CD4-positive, CD25-positive, alpha-beta regulatory T cell (primary cell): ENCODE measurements around the gene TRABD2B. TPM values are rescaled to one million over a fixed set of nuclear protein-coding genes. Genes with fewer than 3 reads are reported as not detected.

Experiments
- ATAC-seq, 2 donors: fragments of 150-1000 bp; cut with Tn5 transposase; one replicate each; pipeline ENCODE4 v1.10.0; 2021; ENCODE audit warnings: low read depth in 2 of 2, moderate number of reproducible peaks in 2 of 2, moderate library complexity in 1 of 2
- DNase-seq, 3 donors: peaks; one replicate each; pipeline versions ENCODE4 v3.0.0 to v3.0.0-alpha.2; 2012 to 2022; ENCODE audit warnings: mixed read lengths in 1 of 3
- H3K27ac ChIP-seq: one replicate; pipeline ENCODE4 v1.7.0; 2013; ENCODE audit warnings: mild to moderate bottlenecking, low read length; ENCODE audit not compliant: insufficient read depth, poor library complexity, severe bottlenecking
- H3K27me3 ChIP-seq: one replicate; pipeline ENCODE4 v1.7.0; 2013; ENCODE audit warnings: low read length; ENCODE audit not compliant: control insufficient read depth, insufficient read depth
- H3K36me3 ChIP-seq: one replicate; pipeline ENCODE4 v1.7.0; 2013; ENCODE audit warnings: mild to moderate bottlenecking, low read length, moderate library complexity; ENCODE audit not compliant: control insufficient read depth, insufficient read depth
- H3K4me1 ChIP-seq: 2 replicates; pipeline ENCODE4 v1.7.0; 2013; ENCODE audit warnings: mild to moderate bottlenecking, low read length; ENCODE audit not compliant: insufficient read depth, control insufficient read depth, poor library complexity, severe bottlenecking
- H3K4me3 ChIP-seq: one replicate; pipeline ENCODE4 v1.7.0; 2013; ENCODE audit warnings: low read depth, mild to moderate bottlenecking, low read length, moderate library complexity
- H3K9me3 ChIP-seq, 2 experiments: 1 replicate in 1 of 2; 2 replicates in 1 of 2; pipeline ENCODE4 v1.7.0; 2013; ENCODE audit warnings: low read length in 2 of 2, mild to moderate bottlenecking in 1 of 2, moderate library complexity in 1 of 2; ENCODE audit not compliant: control insufficient read depth in 2 of 2
- H3K27ac Mint-ChIP-seq, 3 donors: one replicate each; pipeline ENCODE4 v1.8.0; 2020 to 2022; ENCODE audit warnings: mild to moderate bottlenecking in 3 of 3, mixed read lengths in 3 of 3, moderate library complexity in 2 of 3
- H3K27me3 Mint-ChIP-seq: one replicate; pipeline ENCODE4 v1.8.0; 2022; ENCODE audit warnings: mild to moderate bottlenecking, mixed read lengths
- H3K36me3 Mint-ChIP-seq: one replicate; pipeline ENCODE4 v1.8.0; 2020; ENCODE audit warnings: mixed read lengths
- H3K4me1 Mint-ChIP-seq, 4 donors: one replicate each; pipeline ENCODE4 v1.8.0; 2020 to 2022; ENCODE audit warnings: mixed read lengths in 4 of 4, mild to moderate bottlenecking in 1 of 4
- H3K4me3 Mint-ChIP-seq, 4 donors: one replicate each; pipeline ENCODE4 v1.8.0; 2020 to 2022; ENCODE audit warnings: mild to moderate bottlenecking in 4 of 4, mixed read lengths in 4 of 4, moderate library complexity in 3 of 4
- H3K9me3 Mint-ChIP-seq, 7 donors: one replicate each; pipeline ENCODE4 v1.8.0; 2020 to 2022; ENCODE audit warnings: mixed read lengths in 7 of 7, mild to moderate bottlenecking in 3 of 7, moderate library complexity in 2 of 7
- polyA plus RNA-seq, 4 donors: library from polyadenylated mRNA; unstranded; fragments of 300-500 nt; fragmentation: Illumina TruSeq; gene quantifications; one replicate each; pipeline ENCODE4 v1.2.3, GENCODE V29; 2021
- total RNA-seq: library from RNA; stranded (reverse); gene quantifications from one replicate; pipeline ENCODE4 v1.2.3, GENCODE V29; 2022

TRABD2B gene
- total and polyA plus RNA-seq, 5 donors from 2014 or later, result not detected

- Histone ChIP-seq H3K9me3 (no peaks in the 10 kb centered on the region), H3K4me1 (no peaks in the 10 kb centered on the region), H3K27ac (no peak overlapping the region), H3K4me3 (no peak overlapping the region), H3K36me3 (no peaks in the 10 kb centered on the region), H3K27me3 (no peaks in the 10 kb centered on the region)
- DNase-seq (no peak), ATAC-seq (no peak)
- peaks cover 7% of the 10 kb centered on the region for H3K27me3 Mint-ChIP-seq
- no peaks in the 10 kb centered on the region for H3K36me3 Mint-ChIP-seq
- H3K27ac Mint-ChIP-seq, result no peak overlapping the region
- H3K4me1 Mint-ChIP-seq, result no peaks in the 10 kb centered on the region
- no peak overlapping the region for H3K4me3 Mint-ChIP-seq
- H3K9me3 Mint-ChIP-seq, result no peaks in the 10 kb centered on the region
These were observed 90.0 kb downstream of the TRABD2B start for GRCh38 chr1:47907177-47907528.

DNA sequence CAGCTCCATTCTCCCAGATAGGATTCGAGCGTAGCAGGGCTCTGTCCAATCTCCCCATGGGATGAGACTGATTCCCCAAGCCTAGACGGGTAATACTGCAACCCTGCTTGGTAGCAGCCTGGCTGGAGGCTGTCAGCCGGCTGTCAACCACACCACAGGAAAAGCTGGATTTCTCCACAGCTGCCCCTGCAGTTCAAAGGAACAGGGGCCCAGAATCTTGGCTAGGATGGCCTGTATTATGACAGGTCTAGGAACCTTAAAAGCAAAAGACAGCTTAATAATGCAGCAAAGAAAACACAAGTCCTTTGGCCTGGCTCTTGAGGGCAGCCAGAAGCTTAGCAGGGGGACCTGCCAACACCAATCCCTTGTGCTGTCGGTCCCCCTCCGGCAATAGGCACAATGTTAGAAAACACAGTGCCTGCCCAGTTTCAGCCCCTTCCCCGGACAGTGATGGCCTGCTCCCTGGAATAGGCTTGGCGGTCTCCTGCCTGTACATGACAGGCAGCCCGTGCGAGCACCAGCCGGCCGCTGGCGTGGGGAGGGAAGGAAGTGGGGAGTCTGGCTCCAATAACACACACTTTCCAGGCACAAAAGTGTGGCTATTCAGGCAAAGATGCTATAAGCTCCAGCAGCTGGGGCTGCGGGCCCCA is 90.5 kb downstream of the TRABD2B start:
- Histone ChIP-seq H3K36me3 (no peaks in the 10 kb centered on the region), H3K4me1 (no peaks in the 10 kb centered on the region), H3K27me3 (no peaks in the 10 kb centered on the region), H3K9me3 (no peaks in the 10 kb centered on the region), H3K27ac (no peak overlapping the region), H3K4me3 (no peak overlapping the region)
- Mint-ChIP-seq H3K4me1 (no peaks in the 10 kb centered on the region), H3K36me3 (no peaks in the 10 kb centered on the region), H3K9me3 (no peaks in the 10 kb centered on the region), H3K27me3 (peaks cover 7% of the 10 kb centered on the region), H3K27ac (no peak overlapping the region), H3K4me3 (peak overlapping the region in 1 of 4 donors; percentile 56)
- DNase-seq (no peak), ATAC-seq (no peak)

DNA sequence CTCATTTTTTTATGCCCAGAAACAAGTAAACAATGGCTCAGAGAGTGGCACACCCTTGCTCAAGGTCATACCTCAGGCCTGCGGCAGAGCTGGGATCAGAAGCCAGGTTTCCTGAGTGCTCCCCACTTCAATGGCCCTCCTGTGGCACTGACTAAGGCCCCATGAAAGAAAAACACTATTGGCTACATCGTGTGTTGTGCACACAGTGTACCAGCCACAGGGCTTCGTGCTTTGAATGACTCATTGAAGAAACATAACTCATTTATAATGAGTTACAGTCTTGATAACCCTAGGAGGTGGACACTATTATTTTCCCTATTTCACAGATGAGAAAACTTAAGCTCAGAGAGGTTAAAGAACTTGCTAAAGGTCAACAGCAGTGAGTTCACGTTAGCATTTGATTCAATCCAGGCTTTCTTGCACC is 91.2 kb downstream of the TRABD2B start:
- H3K9me3 ChIP-seq, result no peaks in the 10 kb centered on the region
- no peaks in the 10 kb centered on the region for H3K4me1 ChIP-seq
- Mint-ChIP-seq H3K4me3 (no peak overlapping the region), H3K27ac (no peak overlapping the region), H3K27me3 (peaks cover 12% of the 10 kb centered on the region), H3K9me3 (no peaks in the 10 kb centered on the region), H3K4me1 (no peaks in the 10 kb centered on the region), H3K36me3 (no peaks in the 10 kb centered on the region)
- no peaks in the 10 kb centered on the region for H3K27me3 ChIP-seq
- DNase-seq, result no peak
- no peak overlapping the region for H3K4me3 ChIP-seq
- H3K36me3 ChIP-seq, result no peaks in the 10 kb centered on the region
- no peak for ATAC-seq
- no peak overlapping the region for H3K27ac ChIP-seq

DNA sequence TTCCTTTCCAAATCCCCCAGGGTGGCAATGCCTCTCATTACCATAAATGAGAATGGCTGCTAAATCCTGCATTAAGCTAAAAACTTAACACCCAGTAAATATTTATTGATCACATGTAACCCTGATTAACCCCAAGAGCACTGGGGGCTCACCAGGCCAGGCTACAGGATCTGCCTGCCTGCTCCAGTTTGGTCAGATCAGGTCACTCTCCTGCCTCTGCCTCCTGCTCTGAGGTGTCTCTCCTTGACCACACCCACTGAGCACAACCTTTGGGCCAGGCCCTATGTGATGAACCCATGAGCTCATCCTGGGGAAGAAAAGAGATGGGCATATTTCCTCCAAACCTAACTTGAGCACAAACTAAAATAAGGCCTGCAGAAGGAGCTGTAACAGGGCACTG is 93.5 kb downstream of the TRABD2B start:
- Mint-ChIP-seq H3K27ac (peak overlapping the region in 1 of 3 donors; percentile 78), H3K4me1 (no peaks in the 10 kb centered on the region), H3K27me3 (peaks cover 13% of the 10 kb centered on the region), H3K36me3 (no peaks in the 10 kb centered on the region), H3K4me3 (no peak overlapping the region), H3K9me3 (peaks cover 0 to 2% (median 0%) of the 10 kb centered on the region in 7 donors)
- no peak for DNase-seq
- H3K27ac ChIP-seq, result no peak overlapping the region
- no peaks in the 10 kb centered on the region for H3K36me3 ChIP-seq
- H3K4me3 ChIP-seq, result no peak overlapping the region
- no peak for ATAC-seq
- H3K9me3 ChIP-seq, result no peaks in the 10 kb centered on the region
- no peaks in the 10 kb centered on the region for H3K4me1 ChIP-seq
- no peaks in the 10 kb centered on the region for H3K27me3 ChIP-seq

DNA sequence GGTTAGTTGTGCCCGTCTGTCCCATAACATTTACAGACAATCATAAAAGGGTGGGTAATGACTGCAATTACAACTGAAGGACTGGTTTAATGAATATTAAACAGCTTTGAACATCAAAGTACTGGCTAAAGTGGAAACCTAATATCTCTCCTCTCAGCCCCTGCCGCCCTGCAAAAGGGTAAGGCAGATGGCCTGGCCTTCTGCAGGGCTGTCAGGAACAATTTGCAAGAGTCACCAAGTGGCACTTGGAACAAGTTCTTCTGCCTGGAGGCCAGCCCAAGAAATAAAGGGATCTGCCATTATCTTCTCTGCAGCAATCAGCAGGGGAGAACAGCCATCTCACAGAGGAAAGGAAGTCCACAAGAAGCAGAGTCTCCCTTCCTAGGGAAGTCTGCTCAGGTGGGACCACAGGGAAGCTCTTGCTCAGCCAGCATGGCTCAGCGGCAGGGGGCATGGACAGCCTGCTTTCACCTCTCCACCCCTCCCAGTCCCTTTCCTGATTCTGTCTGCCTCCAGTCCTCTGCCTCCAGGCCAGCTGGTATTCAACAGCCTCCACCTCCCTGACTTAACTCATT is 96.1 kb downstream of the TRABD2B start:
- no peak overlapping the region for H3K4me3 Mint-ChIP-seq
- no peak overlapping the region for H3K27ac Mint-ChIP-seq
- Histone ChIP-seq H3K9me3 (no peaks in the 10 kb centered on the region), H3K4me3 (no peak overlapping the region), H3K27ac (no peak overlapping the region), H3K4me1 (no peaks in the 10 kb centered on the region), H3K27me3 (no peaks in the 10 kb centered on the region), H3K36me3 (no peaks in the 10 kb centered on the region)
- H3K9me3 Mint-ChIP-seq, result peaks cover 0 to 2% (median 0%) of the 10 kb centered on the region in 7 donors
- H3K4me1 Mint-ChIP-seq, result no peaks in the 10 kb centered on the region
- H3K36me3 Mint-ChIP-seq, result no peaks in the 10 kb centered on the region
- H3K27me3 Mint-ChIP-seq, result peaks cover 10% of the 10 kb centered on the region
- DNase-seq, result no peak
- ATAC-seq, result no peak

DNA sequence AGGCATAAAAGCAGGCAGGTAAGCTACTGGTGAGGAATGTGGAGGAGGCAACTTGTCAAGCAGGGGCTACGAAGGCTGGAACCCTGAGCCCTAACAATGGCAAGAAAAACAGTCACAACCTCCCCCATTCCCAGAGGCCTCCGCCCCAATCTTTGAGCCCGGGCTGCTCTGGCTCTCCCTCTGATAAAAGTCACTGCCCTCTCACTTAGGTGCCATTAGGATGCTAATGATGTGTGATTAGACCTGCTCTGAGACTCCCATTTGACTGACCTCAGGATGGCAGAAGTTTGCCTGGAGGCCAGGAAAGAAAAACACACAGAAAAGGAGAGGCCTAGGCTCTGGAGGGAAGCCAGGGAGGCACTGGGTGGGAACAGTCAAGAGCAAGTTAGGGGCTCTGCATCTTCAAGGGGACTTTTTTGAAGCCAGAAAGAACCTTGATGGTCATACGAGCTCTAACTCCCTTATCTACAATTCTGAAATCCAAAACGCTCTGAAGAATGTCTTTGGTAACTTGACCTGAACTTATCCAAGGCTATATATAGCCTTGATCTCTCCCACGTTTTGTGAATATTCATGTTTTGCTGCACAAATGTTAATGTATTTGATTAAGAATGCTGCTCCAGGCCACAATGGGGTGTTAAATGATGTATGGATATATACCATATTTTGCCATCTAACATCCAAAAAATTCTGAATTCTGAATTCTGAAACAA is 98.9 kb downstream of the TRABD2B start:
- Mint-ChIP-seq H3K4me1 (no peaks in the 10 kb centered on the region), H3K36me3 (no peaks in the 10 kb centered on the region), H3K27ac (no peak overlapping the region), H3K9me3 (peaks cover 0 to 2% (median 0%) of the 10 kb centered on the region in 7 donors), H3K4me3 (no peak overlapping the region), H3K27me3 (peaks cover 10% of the 10 kb centered on the region)
- ATAC-seq, result no peak
- Histone ChIP-seq H3K4me1 (no peaks in the 10 kb centered on the region), H3K27ac (no peak overlapping the region), H3K36me3 (no peaks in the 10 kb centered on the region), H3K27me3 (no peaks in the 10 kb centered on the region), H3K4me3 (no peak overlapping the region), H3K9me3 (no peaks in the 10 kb centered on the region)
- no peak for DNase-seq

DNA sequence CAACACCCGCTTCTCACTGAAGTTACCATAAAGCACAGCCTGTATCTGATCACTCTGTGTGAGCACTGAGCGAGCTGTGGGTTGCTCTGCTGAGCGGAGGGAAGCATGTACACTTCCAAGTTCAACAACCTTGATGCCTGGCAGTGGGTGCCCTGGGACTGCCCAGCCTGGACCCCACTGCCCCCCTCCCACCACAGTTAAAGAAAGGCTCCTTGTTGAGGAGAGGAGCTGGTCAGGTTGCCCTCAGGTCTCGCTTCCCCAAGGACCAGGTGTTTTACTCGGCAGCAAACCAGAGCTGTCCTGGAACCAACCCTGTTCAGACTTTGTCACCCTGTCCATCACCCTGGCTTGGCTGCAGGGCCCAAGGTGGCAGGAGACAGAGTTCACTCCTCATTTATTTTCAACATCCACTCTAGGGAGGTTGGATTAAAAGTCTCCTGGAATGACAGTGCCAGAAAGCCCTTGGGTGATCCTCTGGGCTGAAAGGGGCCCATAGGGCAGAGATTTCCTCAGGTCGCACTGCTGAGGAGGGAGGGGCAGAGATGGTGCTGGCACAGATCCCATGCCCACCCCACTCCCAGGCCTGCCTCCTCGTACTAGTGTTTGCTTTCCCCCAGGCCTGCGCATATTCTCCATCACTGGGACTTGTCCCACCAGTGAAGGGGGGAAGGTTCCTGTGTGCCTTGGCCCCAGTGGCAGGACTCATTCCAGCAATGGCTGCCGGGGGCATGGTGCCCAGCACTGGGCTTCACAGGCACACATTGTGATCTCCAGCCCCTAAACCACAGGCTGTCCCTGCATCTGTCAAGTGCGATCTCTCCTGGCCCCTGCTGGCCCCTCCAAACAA is 101.7 kb downstream of the TRABD2B start:
- H3K4me1 Mint-ChIP-seq, result no peaks in the 10 kb centered on the region
- no peak overlapping the region for H3K27ac ChIP-seq
- peaks cover 3% of the 10 kb centered on the region for H3K27me3 Mint-ChIP-seq
- H3K36me3 ChIP-seq, result no peaks in the 10 kb centered on the region
- no peaks in the 10 kb centered on the region for H3K27me3 ChIP-seq
- H3K4me3 ChIP-seq, result no peak overlapping the region
- H3K9me3 Mint-ChIP-seq, result peaks cover 0 to 2% (median 0%) of the 10 kb centered on the region in 7 donors
- no peak overlapping the region for H3K27ac Mint-ChIP-seq
- no peak for DNase-seq
- H3K4me3 Mint-ChIP-seq, result no peak overlapping the region
- H3K36me3 Mint-ChIP-seq, result no peaks in the 10 kb centered on the region
- H3K4me1 ChIP-seq, result no peaks in the 10 kb centered on the region
- no peak for ATAC-seq
- no peaks in the 10 kb centered on the region for H3K9me3 ChIP-seq
